Transverse colon (tissue), 3 donors: ENCODE data around the gene GRIP1.

Experiments
- EP300 ChIP-seq: sonication (generic); formaldehyde crosslinking; IDR thresholded peaks from one replicate; pipeline ENCODE4 v1.6.1; 2017; ENCODE audit warnings: antibody characterized with exemption, low read depth
- POLR2A ChIP-seq: fragments of 450-650 bp; IDR thresholded peaks from one replicate; pipeline ENCODE4 v1.6.1; 2016; ENCODE audit warnings: antibody characterized with exemption, mild to moderate bottlenecking, moderate library complexity
- TF ChIP-seq, protein P1 (sequence below), 5 experiments: fragments of 200-600 bp in 3 of 5; fragments of 450-650 bp in 2 of 5; sonication (generic) in 3 of 5; IDR thresholded peaks; 1 replicate in 2 of 5; 2 replicates in 3 of 5; pipeline ENCODE4 v1.5.1; 2016 to 2017; ENCODE audit warnings: antibody characterized with exemption in 5 of 5, inconsistent platforms in 3 of 5, mild to moderate bottlenecking in 2 of 5, moderate library complexity in 1 of 5

DNA sequence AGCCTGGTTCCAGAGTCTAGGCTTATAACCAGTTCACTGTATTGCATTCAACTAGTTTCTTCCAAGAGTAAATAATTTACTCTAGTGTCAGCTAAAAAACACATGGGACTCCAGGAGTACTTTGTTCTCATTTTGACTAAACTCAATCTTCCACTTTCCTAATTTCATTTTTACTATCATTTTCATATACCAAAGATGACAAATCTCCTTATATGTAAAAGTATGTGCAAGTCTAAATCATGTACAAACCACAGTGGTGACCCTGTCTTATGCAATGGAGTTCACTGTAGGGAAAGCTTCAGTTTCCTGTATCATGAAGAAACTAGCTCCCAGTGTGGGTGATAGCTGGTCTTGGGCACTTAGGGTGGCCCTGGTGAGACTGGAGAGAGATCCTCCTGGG, 225.0 kb downstream of the GRIP1 start:
- TF ChIP-seq, protein P1, sequence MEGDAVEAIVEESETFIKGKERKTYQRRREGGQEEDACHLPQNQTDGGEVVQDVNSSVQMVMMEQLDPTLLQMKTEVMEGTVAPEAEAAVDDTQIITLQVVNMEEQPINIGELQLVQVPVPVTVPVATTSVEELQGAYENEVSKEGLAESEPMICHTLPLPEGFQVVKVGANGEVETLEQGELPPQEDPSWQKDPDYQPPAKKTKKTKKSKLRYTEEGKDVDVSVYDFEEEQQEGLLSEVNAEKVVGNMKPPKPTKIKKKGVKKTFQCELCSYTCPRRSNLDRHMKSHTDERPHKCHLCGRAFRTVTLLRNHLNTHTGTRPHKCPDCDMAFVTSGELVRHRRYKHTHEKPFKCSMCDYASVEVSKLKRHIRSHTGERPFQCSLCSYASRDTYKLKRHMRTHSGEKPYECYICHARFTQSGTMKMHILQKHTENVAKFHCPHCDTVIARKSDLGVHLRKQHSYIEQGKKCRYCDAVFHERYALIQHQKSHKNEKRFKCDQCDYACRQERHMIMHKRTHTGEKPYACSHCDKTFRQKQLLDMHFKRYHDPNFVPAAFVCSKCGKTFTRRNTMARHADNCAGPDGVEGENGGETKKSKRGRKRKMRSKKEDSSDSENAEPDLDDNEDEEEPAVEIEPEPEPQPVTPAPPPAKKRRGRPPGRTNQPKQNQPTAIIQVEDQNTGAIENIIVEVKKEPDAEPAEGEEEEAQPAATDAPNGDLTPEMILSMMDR (IDR thresholded peaks at IDR 0.05): no peak
- TF ChIP-seq EP300 (no peak), POLR2A (no peak)
